Measurements from ENCODE around the gene ZNF100.
"Not testable (repeated sequence)": the region's sequence is repeated elsewhere in the genome, so short reads cannot be mapped to it uniquely, and the experiment has no call there.

The ZNF100 gene

DNA sequence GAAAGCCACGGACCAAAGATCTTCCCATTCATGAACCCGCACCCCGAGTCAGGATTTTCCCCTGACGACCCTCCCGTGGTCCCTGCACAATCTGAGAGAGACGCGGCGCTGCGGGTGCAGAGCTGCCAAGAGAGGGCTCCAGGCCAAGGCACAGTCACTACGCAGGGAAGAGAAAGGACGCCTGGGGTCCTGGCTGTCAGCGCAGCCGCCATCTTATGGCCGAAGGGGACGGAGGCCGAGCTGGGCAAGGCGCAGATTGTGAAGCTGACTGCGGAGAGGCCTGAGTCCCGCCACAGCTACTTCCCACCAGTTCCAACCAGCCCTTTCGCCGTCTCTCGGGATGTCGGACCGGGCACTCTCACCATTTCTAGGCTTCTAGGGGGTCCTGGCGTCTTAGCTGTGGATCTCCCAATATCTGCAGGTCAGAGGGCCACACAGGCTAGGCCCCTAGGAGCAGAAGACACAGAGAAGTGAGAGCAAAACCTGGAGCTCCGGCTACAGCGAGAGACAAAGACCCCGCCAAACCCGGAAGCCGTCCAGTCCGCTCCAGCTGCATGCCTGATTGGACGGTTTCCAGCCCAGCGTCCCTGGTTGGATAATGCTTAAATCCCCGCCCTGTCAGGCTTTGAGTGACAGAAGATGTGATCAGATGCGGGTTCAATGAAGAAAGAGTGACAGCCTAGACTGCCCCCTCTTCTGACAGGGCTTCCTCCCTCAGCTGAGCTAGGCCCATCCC lies at the start of gene ZNF100:
TSS of gene ZNF100 (minus strand) at position 515 of the 736 bp plus-strand sequence. CDS start at position 365, 150 bp downstream.
- DNase-seq (ENCODE audit: low read depth) = peak; percentile 68

- no peak for DNase-seq (ENCODE audit: low read depth)
Observed at GRCh38 chr19:21812448-21812847, 45.1 kb upstream of the ZNF100 start.

DNA sequence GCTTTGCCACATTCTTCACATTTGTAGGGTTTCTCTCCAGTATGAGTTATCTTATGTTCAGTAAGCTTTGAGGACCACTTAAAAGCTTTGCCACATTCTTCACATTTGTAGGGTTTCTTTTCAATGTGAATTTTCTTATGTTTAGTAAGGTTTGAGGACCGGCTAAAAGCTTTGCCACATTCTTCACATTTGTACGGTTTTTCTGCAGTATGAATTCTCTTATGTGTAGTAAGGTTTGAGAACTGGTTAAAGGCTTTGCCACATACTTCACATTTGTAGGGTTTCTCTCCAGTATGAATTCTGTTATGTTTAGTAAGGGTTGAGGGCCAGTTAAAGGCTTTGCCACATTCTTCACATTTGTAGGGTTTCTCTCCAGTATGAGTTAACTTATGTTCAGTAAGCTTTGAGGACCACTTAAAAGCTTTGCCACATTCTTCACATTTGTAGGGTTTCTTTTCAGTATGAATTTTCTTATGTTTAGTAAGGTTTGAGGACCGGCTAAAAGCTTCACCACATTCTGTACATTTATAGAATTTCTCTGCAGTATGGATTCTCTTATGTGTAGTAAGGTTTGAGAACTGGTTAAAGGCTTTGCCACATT lies 41.1 kb upstream of the ZNF100 start:
- DNase-seq (ENCODE audit: low read depth) = not testable (repeated sequence)

DNA sequence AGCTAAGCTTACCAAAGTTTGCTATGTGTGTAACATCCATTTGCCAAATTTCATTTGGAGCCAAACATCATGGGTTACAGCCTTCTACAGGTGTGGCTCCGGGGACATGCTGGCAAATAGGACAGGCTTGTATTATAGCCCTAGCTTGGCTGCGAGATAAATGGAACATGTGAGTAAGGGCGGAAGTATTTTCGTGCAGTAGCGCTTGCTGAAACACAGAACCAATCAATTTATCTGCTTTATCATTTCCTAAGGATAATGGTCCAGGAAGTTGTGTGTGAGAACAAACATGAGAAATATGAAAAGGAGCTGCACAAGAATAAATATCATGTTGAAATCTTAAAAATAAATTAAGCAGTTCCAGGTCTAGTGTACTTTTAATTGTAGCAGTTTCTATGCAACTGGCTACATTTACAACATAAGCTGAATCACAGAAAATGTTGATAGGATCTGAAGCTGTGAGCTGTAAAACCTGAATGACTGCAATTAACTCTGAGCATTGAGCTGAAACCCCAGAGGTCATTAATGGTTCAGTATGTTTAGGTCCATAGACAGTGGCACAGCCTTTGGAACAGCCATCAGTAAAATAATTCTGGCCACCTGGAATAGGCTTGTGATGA lies 22.2 kb upstream of the ZNF100 start:
- no peak for DNase-seq (ENCODE audit: low read depth)

- no peak for DNase-seq (ENCODE audit: low read depth)
Observed at GRCh38 chr19:21786936-21787335, 19.6 kb upstream of the ZNF100 start.

DNA sequence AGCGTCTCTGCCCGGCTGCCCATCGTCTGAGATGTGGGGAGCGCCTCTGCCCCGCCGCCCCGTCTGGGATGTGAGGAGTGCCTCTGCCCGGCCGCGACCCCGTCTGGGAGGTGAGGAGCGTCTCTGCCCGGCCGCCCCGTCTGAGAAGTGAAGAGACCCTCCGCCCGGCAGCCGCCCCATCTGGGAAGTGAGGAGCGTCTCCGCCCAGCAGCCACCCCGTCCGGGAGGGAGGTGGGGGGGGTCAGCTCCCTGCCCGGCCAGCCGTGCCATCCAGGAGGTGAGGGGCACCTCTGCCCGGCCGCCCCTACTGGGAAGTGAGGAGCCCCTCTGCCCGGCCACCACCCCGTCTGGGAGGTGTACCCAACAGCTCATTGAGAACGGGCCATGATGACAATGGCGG lies 8.4 kb upstream of the ZNF100 start:
- DNase-seq (ENCODE audit: low read depth) = not testable (repeated sequence)

GRCh38 chr19:21766705-21767064 lies 694 bp downstream of the ZNF100 start:
- not testable (repeated sequence) for DNase-seq (ENCODE audit: low read depth)

- DNase-seq (ENCODE audit: low read depth) = no peak
Observed at GRCh38 chr19:21765151-21765550, 2.2 kb downstream of the ZNF100 start.

DNA sequence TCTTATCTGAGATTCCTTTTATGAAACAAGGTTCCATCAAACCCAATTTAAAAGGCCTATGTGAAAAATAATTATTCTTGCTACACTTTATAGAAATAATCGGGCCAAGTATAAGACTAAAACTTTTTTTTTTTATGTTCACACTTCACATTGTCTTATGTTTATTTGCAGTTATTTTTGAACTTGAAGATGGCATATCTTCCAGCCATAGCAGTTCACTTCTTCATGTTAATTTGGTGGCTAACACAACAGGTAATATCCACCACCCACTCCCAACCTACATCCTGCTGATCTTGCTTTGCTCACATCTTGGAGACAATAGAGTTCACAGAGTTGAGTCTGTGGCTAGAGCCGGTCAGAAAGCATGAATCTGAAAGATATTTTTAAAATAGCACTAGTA lies 5.8 kb downstream of the ZNF100 start:
- not testable (repeated sequence) for DNase-seq (ENCODE audit: low read depth)

- DNase-seq (ENCODE audit: low read depth) = no peak
Observed at GRCh38 chr19:21758296-21758695, 9.1 kb downstream of the ZNF100 start.

GRCh38 chr19:21755555-21755954 lies 11.8 kb downstream of the ZNF100 start:
- not testable (repeated sequence) for DNase-seq (ENCODE audit: low read depth)

DNA sequence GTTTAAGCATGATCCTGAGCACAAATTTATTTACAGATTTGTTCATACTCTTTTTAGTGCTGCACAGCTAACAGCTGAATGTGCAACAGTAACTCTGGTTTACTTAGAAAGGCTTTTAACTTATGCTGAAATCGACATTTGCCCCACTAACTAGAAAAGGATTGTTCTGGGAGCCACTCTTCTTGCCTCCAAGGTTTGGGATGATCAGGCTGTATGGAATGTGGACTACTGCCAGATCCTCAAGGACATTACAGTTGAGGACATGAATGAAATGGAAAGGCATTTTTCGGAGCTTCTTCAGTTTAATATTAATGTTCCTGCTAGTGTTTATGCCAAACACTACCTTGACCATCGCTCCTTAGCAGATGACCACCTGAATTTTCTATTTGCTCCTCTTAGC lies 16.0 kb downstream of the ZNF100 start:
- DNase-seq (ENCODE audit: low read depth) = no peak

- no peak for DNase-seq (ENCODE audit: low read depth)
Observed at GRCh38 chr19:21750586-21751128, 16.7 kb downstream of the ZNF100 start.

- DNase-seq (ENCODE audit: low read depth) = peak; percentile 15
Observed at GRCh38 chr19:21749090-21749489, 18.3 kb downstream of the ZNF100 start.

GRCh38 chr19:21748088-21748487 lies 19.3 kb downstream of the ZNF100 start:
- DNase-seq (ENCODE audit: low read depth) = no peak

- no peak for DNase-seq (ENCODE audit: low read depth)
Observed at GRCh38 chr19:21740559-21740958, 26.8 kb downstream of the ZNF100 start.

GRCh38 chr19:21726942-21727747 lies 40.2 kb downstream of the ZNF100 start:
- not testable (repeated sequence) for DNase-seq (ENCODE audit: low read depth)

DNA sequence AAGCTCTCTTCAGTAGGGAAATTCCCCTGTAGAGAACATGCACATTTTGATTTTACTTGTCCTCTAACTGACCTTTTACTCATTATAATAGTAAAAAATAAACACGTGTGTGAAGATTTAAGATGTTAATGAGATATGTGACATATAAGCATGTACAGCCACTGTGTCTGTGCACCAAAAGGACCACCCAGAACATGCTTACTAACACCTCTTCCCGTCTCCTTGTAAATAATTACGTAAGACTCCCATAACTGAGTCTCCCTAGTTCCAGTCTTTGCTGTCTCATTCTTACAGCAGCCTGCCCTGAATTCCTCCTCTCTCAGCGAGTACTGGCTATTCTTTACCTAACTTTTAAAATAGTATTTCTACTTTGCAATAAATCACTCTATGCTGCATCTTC lies 53.6 kb downstream of the ZNF100 start:
- DNase-seq (ENCODE audit: low read depth) = no peak

GRCh38 chr19:21709464-21709863 lies 57.9 kb downstream of the ZNF100 start:
- DNase-seq (ENCODE audit: low read depth) = no peak

DNA sequence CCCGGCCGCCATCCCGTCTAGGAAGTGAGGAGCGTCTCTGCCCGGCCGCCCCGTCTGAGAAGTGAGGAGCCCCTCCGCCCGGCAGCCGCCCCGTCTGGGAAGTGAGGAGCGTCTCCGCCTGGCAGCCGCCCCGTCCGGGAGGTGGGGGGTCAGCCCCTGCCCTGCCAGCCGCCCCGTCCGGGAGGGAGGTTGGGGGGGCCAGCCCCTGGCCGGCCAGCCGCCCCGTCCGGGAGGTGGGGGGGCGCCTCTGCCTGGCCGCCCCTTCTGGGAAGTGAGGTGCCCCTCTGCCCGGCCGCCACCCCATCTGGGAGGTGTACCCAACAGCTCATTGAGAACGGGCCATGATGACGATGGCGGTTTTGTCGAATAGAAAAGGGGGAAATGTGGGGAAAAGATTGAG lies 59.5 kb downstream of the ZNF100 start:
- not testable (repeated sequence) for DNase-seq (ENCODE audit: low read depth)

- no peak for DNase-seq (ENCODE audit: low read depth)
Observed at GRCh38 chr19:21707065-21707464, 60.3 kb downstream of the ZNF100 start.

GRCh38 chr19:21705393-21705792 lies 62.0 kb downstream of the ZNF100 start:
- no peak for DNase-seq (ENCODE audit: low read depth)
